Left hindlimb (tissue), 1 donor: ENCODE results near the gene STX8.

Source experiments
- DNase-seq: peaks from one replicate; pipeline ENCODE4 v3.0.0-alpha.2; 2018

STX8 gene

DNA sequence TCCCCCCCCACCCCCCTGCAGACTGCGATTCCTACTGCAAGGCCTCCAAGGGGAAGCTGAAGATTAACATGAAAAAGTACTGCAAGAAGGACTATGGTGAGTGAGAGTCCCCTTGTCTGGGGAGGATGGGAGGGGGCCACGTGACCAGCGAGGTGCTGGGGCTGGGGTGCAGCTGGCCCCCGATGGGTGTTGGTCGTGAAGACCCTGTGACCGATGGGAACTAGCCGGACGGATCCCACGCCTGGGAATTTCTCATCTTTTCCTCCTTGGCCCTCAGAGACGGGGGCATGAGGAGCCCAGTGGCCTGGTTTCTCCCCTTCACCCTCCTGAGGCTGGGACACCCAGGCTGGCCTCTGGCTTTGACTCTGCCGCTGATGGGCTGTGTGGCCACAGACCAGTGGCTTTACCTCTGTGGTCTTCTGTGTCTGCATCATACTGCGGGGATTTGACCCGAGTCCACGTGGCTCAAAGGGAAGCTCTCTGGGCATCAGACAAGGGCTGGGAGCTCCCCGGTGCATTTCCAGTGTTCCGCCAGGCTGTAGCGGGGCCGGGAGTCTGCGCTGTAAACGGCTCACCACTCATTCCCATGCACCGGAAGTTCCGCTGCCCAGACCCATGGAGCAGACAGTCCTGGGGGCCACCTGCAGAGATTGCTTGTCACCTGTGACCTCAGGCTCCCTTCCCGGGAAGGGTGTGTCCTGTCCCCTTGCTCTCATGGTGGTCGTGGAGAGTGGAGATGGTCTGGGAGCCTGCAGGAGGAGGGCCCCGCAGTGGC lies 354.3 kb downstream of the STX8 start:
- peak; percentile 21 for DNase-seq

DNA sequence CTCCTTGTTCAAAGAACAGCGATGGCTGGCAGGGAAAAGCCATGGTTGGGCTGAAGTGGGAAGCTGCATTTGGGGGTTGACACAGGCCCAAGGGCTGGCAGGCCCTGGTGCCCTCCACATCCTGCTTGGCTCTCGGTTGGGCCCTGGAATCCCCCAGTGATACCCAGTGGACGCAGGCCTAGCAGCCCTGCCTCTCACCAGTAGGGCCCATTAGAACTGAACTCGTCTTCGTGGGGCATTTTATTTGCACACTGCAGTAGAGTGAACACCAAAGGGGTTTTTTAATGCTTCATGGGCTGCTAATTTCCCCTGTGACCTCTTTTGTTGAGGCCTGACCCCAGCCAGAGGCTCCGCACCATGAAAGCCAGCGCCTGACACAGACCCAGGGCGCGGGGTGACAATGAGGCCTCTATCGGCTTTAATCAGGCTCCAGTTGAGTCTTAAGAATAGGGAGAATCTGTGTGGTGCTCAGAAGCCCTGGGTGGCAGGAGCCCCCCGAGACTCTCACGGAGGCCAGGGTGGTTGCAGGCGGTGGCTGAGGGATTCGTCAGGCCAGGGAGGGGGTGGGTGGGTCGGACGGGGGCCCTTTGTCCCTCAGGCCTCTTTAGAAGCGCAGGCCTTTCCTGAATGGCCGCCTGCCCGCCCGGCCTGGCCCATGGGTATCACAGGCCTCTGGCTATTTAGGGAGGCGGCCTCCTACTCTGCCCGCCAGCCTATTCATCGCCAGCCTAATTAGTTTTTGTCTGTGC lies 355.0 kb downstream of the STX8 start:
- DNase-seq: no peak

DNA sequence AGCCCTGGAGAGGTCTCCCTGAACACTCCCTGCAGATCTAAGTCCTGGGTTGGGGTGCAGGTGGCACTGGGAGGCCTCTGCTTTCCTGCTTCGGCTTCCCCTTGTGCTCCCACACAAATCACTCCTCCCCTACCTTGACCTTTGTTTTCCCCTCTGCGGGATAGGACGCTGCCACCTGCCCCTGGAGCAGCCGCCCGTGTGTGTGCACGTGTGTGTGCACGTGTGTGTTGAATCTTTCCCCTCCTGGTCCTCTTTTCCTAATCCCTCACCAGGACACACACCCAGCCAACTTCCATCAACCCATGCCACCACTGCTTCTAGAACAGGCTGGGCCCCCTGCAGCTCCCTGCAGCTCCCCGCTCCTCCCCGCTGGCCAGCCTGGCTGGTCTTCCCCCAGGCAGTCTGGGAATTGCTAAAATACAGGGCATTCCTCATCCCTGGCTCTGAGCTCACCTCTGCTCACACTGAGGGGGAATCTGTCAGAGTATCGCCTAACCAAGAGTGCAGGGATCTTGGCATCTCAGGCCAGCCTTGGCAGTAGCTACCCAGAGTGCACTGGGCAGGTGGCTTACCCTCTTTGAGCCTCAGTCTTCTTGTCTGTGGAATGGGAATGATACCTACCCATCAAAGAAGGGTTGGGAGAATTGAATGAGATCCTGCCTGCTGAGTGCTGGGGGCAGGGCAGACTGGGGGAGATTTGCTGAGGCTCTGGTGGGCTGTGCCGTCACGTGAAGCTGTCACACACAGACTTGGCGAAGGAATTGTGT lies 355.8 kb downstream of the STX8 start:
- no peak for DNase-seq

DNA sequence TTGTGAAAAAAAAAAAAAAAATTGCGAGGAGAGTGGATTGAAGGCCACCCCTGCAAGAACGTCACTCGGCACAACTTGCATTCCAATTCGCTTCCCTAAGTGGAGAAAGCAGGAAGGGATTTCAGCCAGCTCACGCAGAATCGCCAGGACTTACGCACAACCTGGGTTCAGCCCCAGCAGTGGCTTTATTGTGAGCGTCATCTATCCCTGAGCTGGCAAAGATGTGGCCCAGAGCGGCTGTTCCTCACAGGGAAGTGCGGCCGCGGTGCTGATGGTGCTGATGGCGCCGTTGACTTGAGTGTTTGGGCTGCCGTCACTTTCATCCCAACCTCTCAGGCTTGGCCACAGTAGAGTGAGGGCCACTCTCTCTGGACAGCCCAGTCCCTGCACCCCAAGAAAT lies 356.7 kb downstream of the STX8 start:
- no peak for DNase-seq

DNA sequence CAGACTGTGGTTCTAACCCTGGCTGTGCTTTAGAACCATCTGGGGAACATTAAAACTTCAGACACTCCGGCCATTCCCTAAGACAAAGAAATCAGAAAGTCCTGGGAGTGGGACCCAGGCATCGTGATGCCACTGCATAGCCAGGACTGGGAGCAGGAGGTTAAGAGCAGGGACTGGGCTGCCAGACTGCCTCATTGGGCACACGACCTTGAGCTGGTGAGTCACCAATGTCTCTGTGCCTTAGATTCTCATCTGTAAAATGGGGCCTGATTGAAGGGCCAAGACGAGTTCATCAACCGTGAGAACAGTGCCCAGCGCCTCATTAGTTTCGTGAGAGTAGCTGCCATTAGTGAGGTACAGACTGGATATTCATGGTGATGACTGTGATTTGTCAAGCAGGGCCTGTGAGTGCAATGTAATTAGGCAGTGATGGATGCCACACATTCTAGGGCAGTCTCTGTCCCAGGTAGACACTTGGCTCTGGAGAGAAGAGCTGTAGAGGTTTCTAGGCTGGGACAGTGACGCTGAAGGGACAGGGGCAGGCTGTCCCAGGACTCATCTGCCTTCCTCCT lies 357.5 kb downstream of the STX8 start:
- DNase-seq: no peak

DNA sequence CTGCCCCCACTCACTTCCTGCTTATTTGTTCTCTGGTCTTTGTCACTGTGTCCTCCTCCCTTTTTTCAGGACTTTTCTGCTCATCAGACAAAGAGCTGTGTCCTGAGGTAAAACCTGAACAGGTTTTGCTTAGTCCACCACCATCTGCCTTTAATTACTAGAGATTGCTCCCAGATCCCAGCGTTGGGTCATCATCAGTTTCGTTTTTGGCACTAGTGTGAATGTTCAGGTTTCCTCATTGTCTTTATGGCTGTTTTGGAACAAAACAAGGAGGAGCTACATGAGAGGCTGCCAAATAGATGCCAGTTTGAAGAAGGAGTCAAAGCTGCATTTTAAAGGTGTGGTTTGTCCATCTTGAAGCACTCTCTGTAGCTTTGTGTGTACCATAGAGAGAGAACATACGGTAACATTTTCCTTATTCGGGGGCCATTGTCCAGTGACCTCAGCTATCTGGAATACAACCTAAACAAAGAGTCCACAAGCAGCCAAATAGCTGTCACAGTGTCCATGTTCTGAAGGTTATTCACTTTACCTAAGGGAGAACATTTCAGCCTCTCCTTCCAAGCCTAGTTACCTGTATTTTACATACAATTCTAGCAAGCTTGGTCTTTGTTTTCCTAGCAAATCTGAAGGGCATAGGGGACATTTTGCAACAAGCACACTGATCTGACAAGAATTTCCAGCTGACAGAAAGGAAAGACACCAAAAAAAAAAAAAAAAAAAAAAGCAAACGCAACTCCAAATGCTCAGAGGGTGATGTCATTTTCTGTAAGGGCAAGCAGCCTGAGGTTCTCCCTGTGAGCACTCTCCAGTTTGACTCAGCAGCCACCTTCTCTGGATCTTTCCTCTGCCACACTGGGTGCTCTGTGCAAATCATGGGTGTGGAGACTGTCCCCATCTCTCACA lies 358.2 kb downstream of the STX8 start:
- DNase-seq: no peak

DNA sequence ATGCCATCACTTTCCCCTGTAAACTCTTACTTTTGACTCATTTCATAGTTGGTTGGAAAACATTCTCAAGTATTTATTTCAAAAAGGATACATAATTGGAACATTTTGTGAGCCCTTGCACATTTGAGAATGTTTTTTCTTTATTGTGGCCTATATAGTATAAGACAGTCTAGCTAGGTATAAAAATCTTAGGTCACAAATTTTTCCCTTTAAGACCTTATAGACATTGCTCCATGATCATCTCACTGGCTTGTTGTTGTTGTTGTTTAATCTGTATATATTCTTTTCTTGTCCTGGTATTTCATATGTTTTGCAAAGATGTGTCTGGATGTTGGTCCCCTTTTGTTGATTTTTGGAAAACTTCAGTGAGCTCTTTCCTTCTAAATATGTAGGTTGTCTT lies 360.2 kb downstream of the STX8 start:
- DNase-seq: no peak

DNA sequence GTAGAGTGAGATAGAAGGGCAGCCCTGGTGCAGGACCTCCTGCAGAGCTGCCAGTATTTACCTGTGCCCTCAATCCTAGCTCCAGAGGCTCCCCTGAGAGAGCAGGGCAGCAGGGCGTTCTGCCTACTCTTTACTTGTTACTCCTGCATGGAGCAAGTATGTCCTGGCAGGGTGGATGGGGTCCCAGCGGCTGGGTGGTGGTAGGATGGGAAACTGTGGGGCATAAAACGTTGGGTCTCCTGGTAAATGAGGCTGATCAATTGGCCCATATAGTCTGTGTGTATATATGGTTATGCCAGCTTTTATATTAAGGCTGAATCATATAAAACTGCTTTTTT lies 362.3 kb downstream of the STX8 start:
- DNase-seq: no peak

DNA sequence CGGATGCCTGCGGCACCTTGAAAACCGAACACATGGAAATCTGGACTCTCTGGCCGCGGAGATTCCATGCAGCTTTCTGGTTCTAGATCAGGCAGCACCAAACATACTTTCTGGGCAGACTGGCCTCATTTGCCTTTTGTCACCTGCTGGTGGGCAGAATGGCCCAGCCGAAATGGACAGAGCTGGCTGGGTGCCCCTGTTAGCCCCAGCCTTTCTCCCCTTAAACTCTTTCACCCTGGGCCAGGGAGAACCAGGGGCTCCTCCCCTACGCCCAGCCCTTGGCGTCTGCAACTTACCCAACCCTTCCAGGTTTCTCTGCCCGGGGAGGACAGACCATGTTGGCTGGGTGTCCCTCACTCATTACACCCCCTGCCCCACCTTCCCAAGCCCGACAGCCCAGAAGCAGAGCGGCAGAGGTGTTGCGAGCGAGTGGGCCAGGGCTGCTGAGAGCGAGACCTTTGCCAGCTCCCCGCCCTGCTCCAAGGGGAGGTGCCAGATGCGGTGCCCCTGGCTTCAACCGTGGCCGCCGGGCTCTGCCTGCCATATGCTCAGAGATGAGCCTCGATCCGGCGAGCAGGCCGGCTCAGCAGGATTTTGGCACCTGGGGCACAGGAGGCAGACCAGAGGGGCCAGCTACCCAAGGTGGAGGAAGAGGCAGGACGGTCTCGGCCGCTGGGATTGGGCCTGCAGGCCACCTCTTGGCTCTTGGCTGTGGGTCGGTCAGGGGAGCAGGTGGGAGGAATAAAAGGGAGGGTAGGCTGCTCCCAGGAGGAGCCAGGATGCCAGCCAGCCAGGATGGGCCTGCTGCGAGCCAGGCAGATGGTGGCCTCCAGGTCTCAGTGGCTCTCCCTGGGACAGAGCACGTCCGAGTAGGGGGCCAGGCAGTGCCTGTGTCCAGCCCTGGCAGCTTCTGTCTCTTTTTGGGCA lies 363.0 kb downstream of the STX8 start:
- DNase-seq: no peak

DNA sequence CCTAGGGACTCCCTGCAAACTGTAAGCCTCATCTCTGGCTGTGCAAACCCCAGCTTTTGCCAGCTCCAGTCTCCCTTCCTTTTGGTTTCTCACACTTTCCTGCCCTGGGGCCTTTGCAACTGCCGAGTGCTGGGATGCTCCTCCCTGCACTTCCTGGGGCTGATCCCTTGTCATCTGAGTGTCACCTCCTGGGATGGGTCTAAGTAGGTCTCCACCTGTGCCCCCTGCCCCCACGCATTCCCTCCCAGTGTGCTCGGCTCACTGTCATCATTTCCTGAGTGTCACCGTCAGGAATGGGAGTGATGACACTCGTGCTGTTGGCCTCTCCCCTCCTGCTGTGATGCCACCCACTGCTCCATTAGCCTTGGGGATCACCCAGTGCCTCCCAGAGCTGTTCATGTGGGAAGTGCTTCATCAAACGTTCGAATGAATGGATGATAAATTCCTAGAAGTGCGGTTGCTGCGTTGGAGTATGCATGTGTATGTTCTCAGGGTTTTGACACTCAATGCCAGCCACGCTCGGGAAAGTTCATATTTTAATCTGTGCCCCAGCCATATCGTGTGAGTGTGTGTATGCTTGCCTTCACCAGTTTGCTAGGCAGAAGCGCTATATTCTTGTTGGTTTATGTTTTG lies 364.4 kb downstream of the STX8 start:
- DNase-seq: no peak

DNA sequence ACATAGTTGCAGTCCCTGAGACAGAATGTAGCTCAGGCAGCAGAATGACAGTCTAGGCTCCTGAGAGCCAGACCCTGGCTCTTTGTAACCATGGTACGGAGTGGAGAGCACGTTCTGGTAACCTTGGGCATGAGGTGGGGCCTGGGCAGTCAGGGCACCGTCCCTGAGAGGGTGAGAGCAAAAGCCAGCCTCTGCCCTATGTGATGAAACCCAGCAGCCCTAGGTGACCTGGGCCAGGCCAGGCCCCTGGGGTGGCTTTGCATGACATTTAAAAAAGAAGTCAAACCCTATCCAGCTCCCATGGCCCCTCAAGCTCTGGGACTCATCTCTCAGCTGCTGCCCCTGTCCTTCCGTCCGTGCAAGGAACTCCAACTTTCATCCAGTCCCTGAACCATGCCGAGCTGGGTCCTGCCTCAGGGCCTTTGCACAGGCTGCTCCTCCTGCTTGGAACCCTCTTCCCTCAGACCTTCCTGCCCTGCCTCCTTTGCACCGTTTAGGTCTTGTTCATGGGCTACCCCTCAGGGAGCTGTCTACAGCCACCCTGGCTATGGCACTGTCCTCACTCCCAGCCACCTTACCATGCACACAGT lies 365.7 kb downstream of the STX8 start:
- DNase-seq: no peak

DNA sequence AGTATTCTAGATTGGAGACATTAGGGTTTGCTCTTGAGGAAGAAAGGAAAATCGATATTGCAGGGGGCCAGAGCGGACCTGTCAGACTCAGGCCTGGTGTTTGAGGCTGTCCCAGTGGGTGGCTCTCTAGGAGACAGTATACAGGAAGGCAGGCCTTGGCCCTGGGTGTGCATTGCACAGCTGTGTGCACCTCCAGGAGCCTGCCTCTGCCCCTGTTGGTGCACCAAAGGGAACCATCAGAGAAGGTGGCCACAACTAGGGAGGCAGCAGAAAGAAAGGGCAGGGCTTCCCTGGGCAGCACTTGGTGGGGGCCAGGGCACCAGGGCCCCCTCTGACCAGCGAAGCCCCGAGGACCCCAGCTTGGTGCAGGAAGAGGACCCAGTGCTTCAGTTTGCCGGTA lies 366.3 kb downstream of the STX8 start:
- DNase-seq: no peak

DNA sequence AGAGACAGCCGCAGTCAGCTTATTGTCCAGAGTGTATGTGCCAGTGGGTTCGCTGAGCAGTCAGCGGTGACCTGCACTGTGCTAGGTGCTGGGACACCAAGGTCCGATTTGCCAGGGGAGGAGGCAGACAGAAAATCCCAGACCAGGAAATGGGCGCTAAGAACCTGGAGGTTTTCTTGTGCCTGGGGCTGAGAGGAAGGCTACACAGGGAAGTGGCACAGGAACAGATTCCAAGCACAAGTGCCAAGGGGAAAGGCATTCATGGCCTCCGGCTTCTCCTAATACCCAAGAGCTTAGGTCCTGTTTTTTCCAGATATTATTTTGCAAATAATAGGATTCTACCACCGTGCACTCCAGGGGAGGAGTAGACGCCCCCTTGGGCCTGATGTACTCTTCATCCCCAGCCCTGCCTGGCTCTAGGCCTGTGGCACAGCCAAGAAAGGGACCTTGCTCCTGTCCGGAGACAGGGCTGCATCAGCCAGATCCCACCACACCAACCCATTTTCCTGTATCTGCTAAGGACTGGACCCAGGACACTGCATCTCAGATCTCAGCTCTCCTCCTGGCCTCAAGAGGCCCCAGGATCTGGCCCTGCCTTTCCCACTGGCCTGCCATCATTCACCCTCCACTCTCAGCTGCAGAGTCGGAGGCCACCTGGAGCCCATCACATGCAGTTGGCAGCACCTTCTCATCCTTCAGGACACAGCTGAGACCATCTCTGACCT lies 367.1 kb downstream of the STX8 start:
- no peak for DNase-seq

DNA sequence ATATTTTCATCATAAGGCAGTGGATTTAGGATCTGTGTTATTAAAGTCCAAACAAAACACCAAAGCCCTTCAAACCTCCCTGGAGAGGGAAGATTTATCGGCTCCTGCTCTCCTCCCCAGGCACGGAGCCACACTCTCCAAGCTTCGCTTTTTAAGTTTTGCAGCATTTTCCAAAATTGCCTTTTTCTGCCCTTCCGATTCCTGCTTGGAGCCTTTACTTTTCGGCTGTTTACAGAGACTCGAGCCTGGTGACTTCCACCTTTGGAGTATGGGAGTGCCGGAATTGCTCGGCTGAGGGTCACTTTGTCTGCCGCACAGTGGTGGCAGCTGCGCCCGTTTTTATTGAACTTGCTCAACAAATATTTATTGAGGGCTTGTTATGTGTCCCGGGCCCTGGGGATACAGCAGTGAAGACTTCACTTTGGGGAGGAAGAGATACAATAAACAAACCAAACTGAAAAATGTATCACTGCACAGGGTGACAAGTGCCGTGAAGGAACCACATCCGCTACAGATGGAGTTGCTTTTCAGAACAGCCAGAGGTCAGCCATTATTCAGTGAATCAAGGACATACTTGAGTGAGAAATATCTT lies 368.8 kb downstream of the STX8 start:
- DNase-seq: no peak

DNA sequence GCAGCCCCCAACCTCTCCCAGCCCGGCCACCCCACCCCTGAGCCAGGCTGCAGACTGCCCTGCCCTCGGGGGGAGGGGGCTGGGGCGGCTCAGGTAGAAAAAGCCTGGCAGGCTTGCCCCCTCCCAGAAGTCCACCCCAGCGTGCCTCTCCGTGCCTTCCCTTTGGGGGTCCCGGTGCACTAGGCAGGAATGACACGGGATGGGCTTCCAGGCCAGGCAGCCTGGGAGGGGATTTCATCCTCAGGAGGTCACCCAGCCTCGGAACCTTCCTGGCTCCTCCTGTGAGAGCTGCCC lies 369.3 kb downstream of the STX8 start:
- DNase-seq: no peak

DNA sequence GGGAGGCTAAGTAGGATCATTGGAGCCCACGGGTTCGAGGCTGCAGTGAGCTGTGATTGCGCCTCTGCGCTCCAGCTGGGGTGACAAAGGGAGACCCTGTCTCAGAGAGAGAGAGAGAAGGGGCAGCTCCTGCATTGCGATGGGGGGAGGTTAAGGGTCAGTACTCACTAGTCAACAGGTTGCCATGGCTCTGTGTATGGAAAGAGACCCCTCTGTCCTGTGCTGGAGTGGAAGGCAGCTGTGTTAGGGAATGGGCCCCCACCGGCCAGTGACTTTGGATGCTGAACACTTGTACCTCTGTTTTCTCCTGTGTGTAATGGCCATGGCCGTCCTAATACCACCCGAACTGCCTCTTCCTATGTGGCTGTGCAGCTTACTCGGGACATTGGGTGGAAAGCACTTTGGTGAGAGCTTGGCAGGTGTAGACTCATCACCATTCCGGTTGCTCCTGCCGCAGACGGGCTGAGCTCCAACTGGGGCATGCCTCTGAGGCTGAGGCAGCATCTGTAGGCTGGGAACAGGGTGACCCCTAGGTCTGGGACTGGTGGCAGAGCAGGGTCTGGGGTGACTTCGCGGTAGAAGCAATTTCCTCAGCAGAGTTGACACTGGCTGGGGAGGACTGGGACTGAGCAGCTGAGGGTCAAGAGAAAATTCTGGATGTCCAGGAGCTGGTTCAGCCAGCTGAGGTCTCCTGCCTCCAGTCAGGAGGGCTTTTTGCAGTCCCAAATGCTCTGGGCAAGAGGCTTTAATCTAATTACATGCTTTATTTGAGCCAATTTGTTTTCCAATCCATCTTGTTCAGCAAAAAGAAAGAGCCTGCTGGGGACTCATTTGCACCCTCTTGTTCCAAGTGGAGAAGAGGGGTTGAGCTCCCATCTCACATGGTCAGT lies 369.9 kb downstream of the STX8 start:
- DNase-seq: no peak

DNA sequence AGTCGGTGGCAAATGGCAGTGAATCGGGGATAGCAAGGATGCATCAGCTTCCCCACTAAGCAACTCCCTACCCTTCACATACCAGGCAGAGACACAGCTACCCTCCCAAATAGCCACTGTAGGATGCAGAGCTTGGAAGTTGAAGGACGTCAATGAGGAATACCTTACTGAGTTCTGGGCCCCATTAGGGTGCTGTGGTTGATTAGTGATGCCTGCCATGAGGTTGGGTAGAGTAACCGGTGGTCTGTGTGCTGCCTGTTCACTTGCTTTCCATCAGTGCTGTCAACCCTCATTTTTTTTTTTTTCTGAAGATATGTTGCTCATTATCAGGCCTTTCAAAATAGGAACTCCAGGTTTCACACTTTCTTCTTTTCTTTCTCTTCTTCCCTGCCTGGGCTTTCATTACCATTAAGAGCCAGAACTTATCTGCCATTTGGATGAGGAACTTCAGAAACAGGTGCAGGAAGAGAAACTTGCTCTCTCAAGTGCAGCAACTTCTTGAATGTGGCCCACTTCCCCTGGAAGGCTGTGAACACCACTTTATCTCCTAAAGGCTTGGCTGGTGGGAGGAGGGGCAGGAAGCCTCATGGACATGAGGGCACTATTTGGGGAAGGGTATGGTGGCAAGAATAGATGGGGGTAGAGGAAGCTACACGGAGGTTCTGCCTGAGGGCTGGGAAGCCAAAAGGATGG lies 370.8 kb downstream of the STX8 start:
- DNase-seq: no peak
